ENCODE measurements around the gene GRIN2B. TPM values are rescaled to one million over a fixed set of nuclear protein-coding genes. Genes with fewer than 3 reads are reported as not detected.

Gene GRIN2B
- total and polyA plus RNA-seq, 7 donors = under 0.01 TPM; not detected in 6

DNA sequence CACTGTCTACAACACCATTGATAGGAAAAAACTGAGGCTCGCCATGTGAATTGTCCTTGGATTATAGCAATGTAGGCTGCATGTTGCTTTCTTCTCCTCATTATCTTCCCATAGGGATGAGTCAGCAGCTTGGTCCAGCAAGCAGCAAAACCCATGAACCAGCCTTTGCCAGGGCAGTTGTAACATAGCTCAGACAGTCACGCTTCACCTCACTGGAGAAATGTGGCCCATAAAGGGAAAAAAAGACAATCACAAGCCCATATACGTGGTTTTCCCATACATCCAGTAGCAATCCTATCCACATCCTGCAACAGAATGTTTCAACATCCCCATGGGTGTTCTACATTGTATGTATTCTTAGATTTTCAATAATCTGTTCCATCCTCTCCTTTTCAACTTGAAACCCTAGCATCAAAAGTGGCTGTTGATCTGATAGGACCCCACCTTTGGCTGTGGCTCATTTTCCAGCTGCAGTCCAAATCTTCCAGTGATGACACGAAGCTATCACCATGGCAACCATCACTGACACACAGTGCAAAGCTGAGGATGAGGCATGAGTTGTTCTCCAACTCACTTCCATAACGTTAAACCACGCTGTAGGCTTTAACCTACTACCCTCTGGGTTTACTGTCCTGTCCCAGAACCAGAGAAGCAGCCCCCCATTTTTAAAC, 34.0 kb downstream of the GRIN2B start:
- ATAC-seq = no peak

DNA sequence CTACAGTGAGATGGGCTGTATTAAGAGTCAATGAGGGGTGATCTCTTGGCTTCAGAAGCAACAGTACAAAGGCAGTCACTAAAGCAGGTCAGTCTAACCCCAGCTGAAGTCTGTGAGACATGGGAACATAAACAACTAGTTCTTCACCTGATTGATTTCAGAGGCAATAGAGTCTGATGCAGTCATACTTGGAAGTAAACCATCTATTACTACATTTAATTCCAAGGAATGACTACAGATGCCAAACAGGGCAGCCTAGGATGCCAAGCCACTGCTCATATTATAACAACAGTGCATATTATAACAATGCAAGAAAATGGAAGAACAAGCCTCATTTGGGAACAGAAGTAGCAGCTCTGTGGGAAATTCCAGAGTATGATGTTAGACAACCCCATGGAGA, 35.8 kb downstream of the GRIN2B start:
- no peaks in the 10 kb centered on the region for H3K9me3 ChIP-seq
- peaks cover 0 to 2% (median 0%) of the 10 kb centered on the region in 3 donors for H3K27me3 ChIP-seq (ENCODE audit: insufficient read depth in 3 of 3, low read length in 2 of 3)
- H3K27ac ChIP-seq = no peak overlapping the region
- ATAC-seq (no peak), DNase-seq (no peak)
- H3K4me3 ChIP-seq = no peak overlapping the region
- intact Hi-C loops (cut with DNase I) = no loop called here
- H3K4me1 ChIP-seq = no peaks in the 10 kb centered on the region
- no peak for TF ChIP-seq CTCF (IDR thresholded peaks at IDR 0.05)
- H3K36me3 ChIP-seq (ENCODE audit: insufficient read depth in 1 of 2, low read depth in 1 of 2) = no peaks in the 10 kb centered on the region

More for the DNA sequence above, 34.0 kb downstream of the GRIN2B start:
- Histone ChIP-seq H3K4me3 (no peak overlapping the region), H3K4me1 (no peaks in the 10 kb centered on the region), H3K27ac (no peak overlapping the region), H3K36me3 (ENCODE audit: insufficient read depth in 1 of 2, low read depth in 1 of 2) (no peaks in the 10 kb centered on the region), H3K27me3 (ENCODE audit: insufficient read depth in 3 of 3, low read length in 2 of 3) (peaks cover 0 to 2% (median 0%) of the 10 kb centered on the region in 3 donors), H3K9me3 (no peaks in the 10 kb centered on the region)
- no peak for TF ChIP-seq CTCF (IDR thresholded peaks at IDR 0.05)
- intact Hi-C loops (cut with DNase I) = no loop called here
- no peak for DNase-seq
- WGBS, 3 donors = 67 to 68% (median 67%) methylated on average over 6 of the region's 6 CpGs

DNA sequence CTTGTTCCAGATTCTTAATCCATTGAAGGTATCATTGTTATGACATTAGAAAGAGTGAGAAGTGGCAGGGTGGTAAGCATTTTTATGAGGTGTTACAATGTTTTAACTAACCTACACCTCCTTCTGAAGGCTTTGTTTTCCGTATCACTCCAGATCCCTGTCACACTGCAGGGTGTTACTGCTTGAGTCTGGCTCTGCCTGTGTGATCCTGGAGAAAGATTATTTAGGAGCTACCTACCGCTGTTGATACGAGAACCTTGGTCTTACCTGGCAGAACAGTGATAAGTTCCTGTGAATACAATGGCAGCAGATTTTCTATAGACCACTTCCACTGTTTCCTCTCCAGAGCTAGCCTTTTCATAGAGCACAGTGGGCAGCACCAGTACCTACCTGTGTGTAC, 36.2 kb downstream of the GRIN2B start:
- H3K27me3 ChIP-seq (ENCODE audit: insufficient read depth in 3 of 3, low read length in 2 of 3) = peaks cover 0 to 2% (median 0%) of the 10 kb centered on the region in 3 donors
- ATAC-seq = no peak
- WGBS, 3 donors = 80 to 93% (median 89%) methylated on average over 3 of the region's 3 CpGs
- DNase-seq = no peak
- no peaks in the 10 kb centered on the region for H3K4me1 ChIP-seq
- no peak overlapping the region for H3K27ac ChIP-seq
- no peaks in the 10 kb centered on the region for H3K9me3 ChIP-seq
- H3K36me3 ChIP-seq (ENCODE audit: insufficient read depth in 1 of 2, low read depth in 1 of 2) = no peaks in the 10 kb centered on the region
- intact Hi-C loops (cut with DNase I) = no loop called here
- TF ChIP-seq CTCF (IDR thresholded peaks at IDR 0.05) = no peak
- H3K4me3 ChIP-seq = no peak overlapping the region

- 55 to 59% (median 56%) methylated on average over 3 of the region's 3 CpGs for WGBS, 3 donors
- peaks cover 11% of the 10 kb centered on the region for H3K9me3 ChIP-seq
- TF ChIP-seq CTCF (IDR thresholded peaks at IDR 0.05) = no peak
- H3K4me1 ChIP-seq = no peaks in the 10 kb centered on the region
- H3K4me3 ChIP-seq = no peak overlapping the region
- ATAC-seq = no peak
- H3K36me3 ChIP-seq (ENCODE audit: insufficient read depth in 1 of 2, low read depth in 1 of 2) = no peaks in the 10 kb centered on the region
- no peak overlapping the region for H3K27ac ChIP-seq
- H3K27me3 ChIP-seq (ENCODE audit: insufficient read depth in 3 of 3, low read length in 2 of 3) = no peaks in the 10 kb centered on the region
- intact Hi-C loops (cut with DNase I) = no loop called here
- no peak for DNase-seq
Measured at GRCh38 chr12:13942826-13943225, 38.6 kb downstream of the GRIN2B start.
